GM04504 (cell line): Measurements from ENCODE around the gene GAGE12H.
"Not testable (repeated sequence)": the region's sequence is repeated elsewhere in the genome, so short reads cannot be mapped to it uniquely, and the experiment has no call there.

Experiments used
- DNase-seq: peaks from one replicate; pipeline ENCODE4 v3.0.0-alpha.2; 2012; ENCODE audit warnings: low read depth

GAGE12H gene

GRCh38 chrX:49579649-49580048, at the start of gene GAGE12H:
Gene GAGE12H (plus strand): TSS chrX:49579949. CDS start chrX:49581104, 1,155 bp downstream.
- not testable (repeated sequence) for DNase-seq

GRCh38 chrX:49531877-49532276, 47.9 kb upstream of the GAGE12H start, which contains the start of gene GAGE12C:
Gene GAGE12C (plus strand): TSS chrX:49532177. CDS start chrX:49533332, 1,155 bp downstream.
- DNase-seq = not testable (repeated sequence)

GRCh38 chrX:49541433-49541832, 38.3 kb upstream of the GAGE12H start, which contains the start of gene GAGE12D:
Gene GAGE12D (plus strand): TSS chrX:49541733. CDS start chrX:49542888, 1,155 bp downstream.
- not testable (repeated sequence) for DNase-seq

- not testable (repeated sequence) for DNase-seq
These were observed 28.8 kb upstream of the GAGE12H start, which contains the start of gene GAGE12E for GRCh38 chrX:49550989-49551388. Gene GAGE12E (plus strand): TSS chrX:49551289. CDS start chrX:49552444, 1,155 bp downstream.

GRCh38 chrX:49560542-49560941, 19.2 kb upstream of the GAGE12H start, which contains the start of gene GAGE12F:
Gene GAGE12F (plus strand): TSS chrX:49560842. CDS start chrX:49561997, 1,155 bp downstream.
- DNase-seq = not testable (repeated sequence)

GRCh38 chrX:49568728-49569127, 11.0 kb upstream of the GAGE12H start:
- not testable (repeated sequence) for DNase-seq

- DNase-seq = not testable (repeated sequence)
These were observed 10.6 kb upstream of the GAGE12H start for GRCh38 chrX:49569152-49569551.

- DNase-seq = not testable (repeated sequence)
These were observed 9.6 kb upstream of the GAGE12H start, which contains the start of gene GAGE12G for GRCh38 chrX:49570100-49570499. Gene GAGE12G (plus strand): TSS chrX:49570400. CDS start chrX:49571555, 1,155 bp downstream.

- DNase-seq = not testable (repeated sequence)
These were observed 9.4 kb downstream of the GAGE12H start, which contains the start of gene GAGE2A for GRCh38 chrX:49589196-49589595. Gene GAGE2A (plus strand): TSS chrX:49589496. CDS start chrX:49590651, 1,155 bp downstream.

- not testable (repeated sequence) for DNase-seq
These were observed 10.2 kb downstream of the GAGE12H start for GRCh38 chrX:49589769-49590478.

- not testable (repeated sequence) for DNase-seq
These were observed 10.7 kb downstream of the GAGE12H start for GRCh38 chrX:49590488-49590887.

- not testable (repeated sequence) for DNase-seq
These were observed 19.0 kb downstream of the GAGE12H start, which contains the start of gene GAGE1 for GRCh38 chrX:49598720-49599119. Gene GAGE1 (plus strand): TSS chrX:49599020. CDS start chrX:49600175, 1,155 bp downstream.

- DNase-seq = no peak
These were observed 31.1 kb downstream of the GAGE12H start for GRCh38 chrX:49610718-49611310.

GRCh38 chrX:49618574-49618973, 38.8 kb downstream of the GAGE12H start:
- DNase-seq = no peak

GRCh38 chrX:49627086-49627777, 47.5 kb downstream of the GAGE12H start:
- no peak for DNase-seq
